Smooth muscle cell (in vitro differentiated cells): ENCODE measurements around the gene PRKCE. TPM values are rescaled to one million over a fixed set of nuclear protein-coding genes. Genes with fewer than 3 reads are reported as not detected.

Experiments used
- DNase-seq: peaks from one replicate; lab custom pipeline; 2025; ENCODE audit not compliant: unreplicated experiment; lab: John Stamatoyannopoulos, UW
- H2AFZ ChIP-seq: fragments of 200-600 bp; sonication (generic); 2 replicates; pipeline ENCODE4 v1.6.0; 2016; ENCODE audit warnings: antibody characterized with exemption, low read depth, mild to moderate bottlenecking
- H3F3A ChIP-seq: fragments of 200-600 bp; sonication (generic); 2 replicates; pipeline ENCODE4 v1.6.0; 2017; ENCODE audit warnings: antibody characterized with exemption, low read depth
- H3K27ac ChIP-seq: fragments of 200-600 bp; sonication (generic); 2 replicates; pipeline ENCODE4 v1.5.1; 2016; ENCODE audit warnings: low read depth, mild to moderate bottlenecking
- H3K27me3 ChIP-seq: fragments of 200-600 bp; sonication (generic); 2 replicates; pipeline ENCODE4 v1.6.1; 2016; ENCODE audit warnings: low read depth, mild to moderate bottlenecking
- H3K36me3 ChIP-seq: fragments of 200-600 bp; sonication (generic); 2 replicates; pipeline ENCODE4 v1.5.1; 2016; ENCODE audit warnings: low read depth
- H3K4me1 ChIP-seq: fragments of 200-600 bp; sonication (generic); 2 replicates; pipeline ENCODE4 v1.5.1; 2016; ENCODE audit warnings: low read depth
- H3K4me2 ChIP-seq: fragments of 200-600 bp; sonication (generic); 2 replicates; pipeline ENCODE4 v1.6.0; 2016; ENCODE audit warnings: mild to moderate bottlenecking
- H3K4me3 ChIP-seq: fragments of 200-600 bp; sonication (generic); 2 replicates; pipeline ENCODE4 v1.5.1; 2016; ENCODE audit warnings: mild to moderate bottlenecking
- H3K79me2 ChIP-seq: fragments of 200-600 bp; sonication (generic); 2 replicates; pipeline ENCODE4 v1.6.0; 2016; ENCODE audit warnings: low read depth, mild to moderate bottlenecking
- H3K9ac ChIP-seq: fragments of 200-600 bp; sonication (generic); 2 replicates; pipeline ENCODE4 v1.6.0; 2016; ENCODE audit warnings: low read depth
- H3K9me3 ChIP-seq: fragments of 200-600 bp; sonication (generic); replicated peaks from 2 replicates; pipeline ENCODE4 v1.5.1; 2016; ENCODE audit warnings: low read depth
- H4K20me1 ChIP-seq: fragments of 200-600 bp; sonication (generic); 2 replicates; pipeline ENCODE4 v1.6.0; 2016; ENCODE audit warnings: low read depth
- CTCF ChIP-seq: fragments of 200-600 bp; sonication (generic); IDR thresholded peaks from 2 replicates; pipeline ENCODE4 v1.5.1; 2017; ENCODE audit warnings: borderline replicate concordance, mild to moderate bottlenecking, antibody characterized with exemption; ENCODE audit not compliant: insufficient read depth, poor library complexity, severe bottlenecking
- WGBS: methylation state at CpG from one replicate; pipeline ENCODE4 v1.1.7; 2016; ENCODE audit warnings: low lambda C conversion rate; 5-methylcytosine and 5-hydroxymethylcytosine counted together
- polyA plus RNA-seq: library from polyadenylated mRNA; unstranded; fragments of >200 nt; fragmentation: Nextera tagmentation; extraction: Ambion mirVana; gene quantifications from 2 replicates; pipeline ENCODE4 v1.2.1, GENCODE V29; 2016
- total RNA-seq: library from RNA; depleted of rRNA; stranded (reverse); fragments of >200 nt; gene quantifications from 2 replicates; pipeline ENCODE4 v1.2.3, GENCODE V29; 2014

PRKCE gene
- total and polyA plus RNA-seq, 2 experiments from 2014 or later, result 20.6 to 29.1 TPM

GRCh38 chr2:45728458-45728942 is 77.0 kb downstream of the PRKCE start:
- Histone ChIP-seq H4K20me1 (peaks cover 41% of the 10 kb centered on the region), H3F3A (no peaks in the 10 kb centered on the region), H3K27me3 (no peaks in the 10 kb centered on the region), H3K4me2 (no peak overlapping the region), H3K36me3 (no peaks in the 10 kb centered on the region), H3K4me1 (no peaks in the 10 kb centered on the region), H3K9me3 (no peaks in the 10 kb centered on the region), H2AFZ (no peak overlapping the region), H3K4me3 (no peak overlapping the region), H3K79me2 (peaks cover 63% of the 10 kb centered on the region), H3K27ac (no peak overlapping the region), H3K9ac (no peak overlapping the region)
- no peak for DNase-seq
- TF ChIP-seq CTCF, result no peak
- WGBS, result 95% methylated on average over 4 of the region's 4 CpGs

GRCh38 chr2:45729753-45730512 is 78.5 kb downstream of the PRKCE start:
- Histone ChIP-seq H3K36me3 (no peaks in the 10 kb centered on the region), H2AFZ (no peak overlapping the region), H3K79me2 (peaks cover 71% of the 10 kb centered on the region), H3F3A (no peaks in the 10 kb centered on the region), H3K9ac (no peak overlapping the region), H3K9me3 (no peaks in the 10 kb centered on the region), H4K20me1 (peaks cover 45% of the 10 kb centered on the region), H3K4me3 (no peak overlapping the region), H3K27ac (no peak overlapping the region), H3K27me3 (no peaks in the 10 kb centered on the region), H3K4me2 (no peak overlapping the region), H3K4me1 (no peaks in the 10 kb centered on the region)
- WGBS, result 97% methylated on average over 8 of the region's 8 CpGs
- peak; percentile 5 for TF ChIP-seq CTCF
- no peak for DNase-seq

GRCh38 chr2:45731141-45731540 is 79.7 kb downstream of the PRKCE start:
- Histone ChIP-seq H3K4me1 (no peaks in the 10 kb centered on the region), H3K9ac (no peak overlapping the region), H3K4me3 (no peak overlapping the region), H3F3A (no peaks in the 10 kb centered on the region), H3K9me3 (no peaks in the 10 kb centered on the region), H2AFZ (no peak overlapping the region), H3K27me3 (no peaks in the 10 kb centered on the region), H3K4me2 (no peak overlapping the region), H4K20me1 (peaks cover 53% of the 10 kb centered on the region), H3K27ac (no peak overlapping the region), H3K79me2 (peaks cover 74% of the 10 kb centered on the region), H3K36me3 (no peaks in the 10 kb centered on the region)
- DNase-seq, result no peak
- no peak for TF ChIP-seq CTCF

- Histone ChIP-seq H3K4me1 (no peaks in the 10 kb centered on the region), H3K4me2 (peak overlapping the region; percentile 1), H3K27me3 (no peaks in the 10 kb centered on the region), H2AFZ (no peak overlapping the region), H3K79me2 (peaks cover 70% of the 10 kb centered on the region), H3K9me3 (no peaks in the 10 kb centered on the region), H3F3A (no peaks in the 10 kb centered on the region), H3K27ac (no peak overlapping the region), H3K36me3 (no peaks in the 10 kb centered on the region), H4K20me1 (peaks cover 46% of the 10 kb centered on the region), H3K4me3 (no peak overlapping the region), H3K9ac (no peak overlapping the region)
- DNase-seq, result no peak
- 55% methylated on average over 2 of the region's 2 CpGs for WGBS
- TF ChIP-seq CTCF, result no peak
Measured at GRCh38 chr2:45732436-45732835, 81.0 kb downstream of the PRKCE start.
